ENCODE data around the gene GSPT1. TPM values are rescaled to one million over a fixed set of nuclear protein-coding genes. Genes with fewer than 3 reads are reported as not detected.

Gene GSPT1
- polyA plus RNA-seq, 1 donor from 2014 or later, result 31.3 TPM

- Histone ChIP-seq H3K4me2 (ENCODE audit: low read length) (no peak overlapping the region), H3K27me3 (ENCODE audit: insufficient read depth, low read depth, low read length) (no peaks in the 10 kb centered on the region), H3F3A (ENCODE audit: insufficient read depth, low read length, poor library complexity, severe bottlenecking) (no peaks in the 10 kb centered on the region), H3K36me3 (ENCODE audit: insufficient read depth, low read length) (peaks cover 10% of the 10 kb centered on the region), H3K9me3 (ENCODE audit: low read length) (no peaks in the 10 kb centered on the region), H3K27ac (ENCODE audit: low read length) (no peak overlapping the region), H3K79me2 (replicated peaks; ENCODE audit: insufficient read depth, low read length) (peaks cover 7% of the 10 kb centered on the region), H2AFZ (ENCODE audit: low read depth, low read length) (no peak overlapping the region), H4K20me1 (ENCODE audit: insufficient read depth) (no peaks in the 10 kb centered on the region), H3K9me2 (ENCODE audit: insufficient read depth, low read length) (no peaks in the 10 kb centered on the region), H3K4me3 (ENCODE audit: low read length) (no peak overlapping the region), H3K9ac (ENCODE audit: low read length) (no peak overlapping the region)
- TF ChIP-seq EZH2 (IDR thresholded peaks at IDR 0.05; ENCODE audit: borderline replicate concordance, insufficient read depth, low read length, poor library complexity, severe bottlenecking), result no peak
- no peak for TF ChIP-seq RAD21 (conservative IDR thresholded peaks at IDR 0.05)
- no peak for TF ChIP-seq SMC3 (conservative IDR thresholded peaks at IDR 0.05; ENCODE audit: poor library complexity)
- TF ChIP-seq TAF1 (IDR thresholded peaks at IDR 0.05; ENCODE audit: low read depth), result no peak
- TF ChIP-seq CTCF (IDR thresholded peaks at IDR 0.05; ENCODE audit: poor library complexity, severe bottlenecking), result no peak
- TF ChIP-seq REST (IDR thresholded peaks at IDR 0.05; ENCODE audit: borderline replicate concordance), result no peak
- TF ChIP-seq POLR2AphosphoS5 (IDR thresholded peaks at IDR 0.05), result no peak
- no peak for TF ChIP-seq EP300 (conservative IDR thresholded peaks at IDR 0.05; ENCODE audit: poor library complexity, severe bottlenecking)
- no peak for TF ChIP-seq MXI1 (conservative IDR thresholded peaks at IDR 0.05; ENCODE audit: poor library complexity, severe bottlenecking)
Observed at GRCh38 chr16:11844499-11844898, 71.3 kb downstream of the GSPT1 start.

- no peak for TF ChIP-seq EZH2 (IDR thresholded peaks at IDR 0.05; ENCODE audit: borderline replicate concordance, insufficient read depth, low read length, poor library complexity, severe bottlenecking)
- Histone ChIP-seq H3K27me3 (ENCODE audit: insufficient read depth, low read depth, low read length) (no peaks in the 10 kb centered on the region), H3K9ac (ENCODE audit: low read length) (no peak overlapping the region), H2AFZ (ENCODE audit: low read depth, low read length) (no peak overlapping the region), H3K27ac (ENCODE audit: low read length) (no peak overlapping the region), H3K9me3 (ENCODE audit: low read length) (no peaks in the 10 kb centered on the region), H3K4me2 (ENCODE audit: low read length) (no peak overlapping the region), H3K79me2 (replicated peaks; ENCODE audit: insufficient read depth, low read length) (peaks cover under 1% of the 10 kb centered on the region), H3K36me3 (ENCODE audit: insufficient read depth, low read length) (peaks cover 10% of the 10 kb centered on the region), H3K9me2 (ENCODE audit: insufficient read depth, low read length) (no peaks in the 10 kb centered on the region), H3K4me3 (ENCODE audit: low read length) (no peak overlapping the region), H4K20me1 (ENCODE audit: insufficient read depth) (no peaks in the 10 kb centered on the region), H3F3A (ENCODE audit: insufficient read depth, low read length, poor library complexity, severe bottlenecking) (no peaks in the 10 kb centered on the region)
Observed at GRCh38 chr16:11843861-11844260, 71.9 kb downstream of the GSPT1 start.

GRCh38 chr16:11843206-11843605 is 72.5 kb downstream of the GSPT1 start:
- H3K27ac ChIP-seq (ENCODE audit: low read length), result no peak overlapping the region
- H3K27me3 ChIP-seq (ENCODE audit: insufficient read depth, low read depth, low read length), result no peaks in the 10 kb centered on the region
- H3K36me3 ChIP-seq (ENCODE audit: insufficient read depth, low read length), result peaks cover 10% of the 10 kb centered on the region

More at GRCh38 chr16:11843206-11843605, 72.5 kb downstream of the GSPT1 start:
- H3F3A ChIP-seq (ENCODE audit: insufficient read depth, low read length, poor library complexity, severe bottlenecking), result no peaks in the 10 kb centered on the region
- H3K9ac ChIP-seq (ENCODE audit: low read length), result no peak overlapping the region
- no peaks in the 10 kb centered on the region for H3K9me3 ChIP-seq (ENCODE audit: low read length)
- no peaks in the 10 kb centered on the region for H3K79me2 ChIP-seq (replicated peaks; ENCODE audit: insufficient read depth, low read length)
- no peak for TF ChIP-seq CTCF (IDR thresholded peaks at IDR 0.05; ENCODE audit: poor library complexity, severe bottlenecking)
- TF ChIP-seq EP300 (conservative IDR thresholded peaks at IDR 0.05; ENCODE audit: poor library complexity, severe bottlenecking), result no peak
- TF ChIP-seq POLR2AphosphoS5 (IDR thresholded peaks at IDR 0.05), result no peak
- no peak for TF ChIP-seq SMC3 (conservative IDR thresholded peaks at IDR 0.05; ENCODE audit: poor library complexity)
- TF ChIP-seq TAF1 (IDR thresholded peaks at IDR 0.05; ENCODE audit: low read depth), result no peak
- TF ChIP-seq RAD21 (conservative IDR thresholded peaks at IDR 0.05), result no peak
- TF ChIP-seq MXI1 (conservative IDR thresholded peaks at IDR 0.05; ENCODE audit: poor library complexity, severe bottlenecking), result no peak
- no peak for TF ChIP-seq EZH2 (IDR thresholded peaks at IDR 0.05; ENCODE audit: borderline replicate concordance, insufficient read depth, low read length, poor library complexity, severe bottlenecking)
- TF ChIP-seq REST (IDR thresholded peaks at IDR 0.05; ENCODE audit: borderline replicate concordance), result no peak
- no peak overlapping the region for H3K4me2 ChIP-seq (ENCODE audit: low read length)
- no peak overlapping the region for H3K4me3 ChIP-seq (ENCODE audit: low read length)
- H4K20me1 ChIP-seq (ENCODE audit: insufficient read depth), result no peaks in the 10 kb centered on the region
- no peaks in the 10 kb centered on the region for H3K9me2 ChIP-seq (ENCODE audit: insufficient read depth, low read length)
- no peak overlapping the region for H2AFZ ChIP-seq (ENCODE audit: low read depth, low read length)

Measured in neural cell (in vitro differentiated cells).